Stimulated activated CD8-positive, alpha-beta memory T cell treated with anti-CD3 and anti-CD28 coated beads, Interleukin-15, amount 100 ng/mL, for 4 hours (primary cell): ENCODE results near the gene FOXD1.
A peak's percentile ranks its signal among the peaks of the same experiment; 100 is the strongest.
"Not testable (repeated sequence)": the region's sequence is repeated elsewhere in the genome, so short reads cannot be mapped to it uniquely, and the experiment has no call there.

Experiments
- DNase-seq, 2 donors: peaks; one replicate each; pipeline ENCODE4 v3.0.0-alpha.2; 2020; ENCODE audit warnings: low read depth in 2 of 2

Gene FOXD1

DNA sequence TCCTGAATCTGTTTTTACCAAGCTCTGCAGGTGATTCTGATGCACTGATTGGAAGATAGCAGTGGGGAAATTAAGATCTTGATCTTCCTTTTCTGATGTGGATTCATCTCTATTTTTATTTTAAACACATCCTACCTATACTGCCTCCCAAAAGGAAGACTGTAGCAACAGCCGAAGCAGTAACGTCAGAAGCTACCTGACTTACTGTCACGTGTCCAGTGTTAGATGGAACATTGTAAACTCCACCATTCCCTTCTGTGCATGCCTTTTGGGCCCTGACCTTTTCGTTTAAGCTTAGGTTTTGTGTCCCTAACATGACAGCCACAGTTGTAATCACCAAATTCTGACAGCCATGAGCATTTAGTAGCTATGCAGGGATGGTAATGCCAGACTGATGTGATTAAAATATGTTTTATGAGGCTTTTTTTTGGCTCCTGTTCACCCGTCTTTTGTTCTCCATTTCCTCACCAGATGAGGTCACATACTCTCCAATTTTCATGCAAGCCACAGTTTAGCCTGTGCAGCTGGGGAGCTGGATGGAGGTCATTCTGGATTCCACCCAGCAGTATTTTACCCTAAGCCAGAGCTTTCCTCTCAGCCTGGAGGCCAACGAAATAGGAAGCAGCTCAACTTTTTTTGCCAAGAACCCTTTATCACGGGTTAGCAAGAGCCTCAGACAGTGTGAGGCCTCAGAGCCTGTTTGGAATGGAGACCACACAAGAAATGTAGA is 15.6 kb upstream of the FOXD1 start:
- DNase-seq = no peak

DNA sequence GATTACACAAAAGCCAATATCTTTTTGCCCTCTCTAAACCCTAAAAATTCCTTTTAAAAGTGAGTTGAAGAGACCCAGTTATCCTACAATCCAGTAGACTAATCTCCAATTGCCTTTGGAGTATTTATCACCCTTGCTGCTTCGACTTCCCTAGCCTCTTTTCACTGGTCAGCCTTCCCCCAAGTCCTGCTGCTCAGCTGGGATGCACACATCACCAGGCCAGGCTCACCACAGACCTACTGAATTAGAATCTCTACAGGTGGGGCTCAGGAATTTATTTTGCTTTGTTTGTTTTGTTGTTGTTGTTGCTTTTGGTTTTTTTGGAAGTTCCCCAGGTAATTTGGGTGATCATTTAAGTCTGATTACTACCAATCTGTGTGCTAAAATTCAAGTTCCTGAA is 11.6 kb upstream of the FOXD1 start:
- DNase-seq = no peak

GRCh38 chr5:73459366-73459765 is 10.8 kb upstream of the FOXD1 start:
- DNase-seq = no peak

DNA sequence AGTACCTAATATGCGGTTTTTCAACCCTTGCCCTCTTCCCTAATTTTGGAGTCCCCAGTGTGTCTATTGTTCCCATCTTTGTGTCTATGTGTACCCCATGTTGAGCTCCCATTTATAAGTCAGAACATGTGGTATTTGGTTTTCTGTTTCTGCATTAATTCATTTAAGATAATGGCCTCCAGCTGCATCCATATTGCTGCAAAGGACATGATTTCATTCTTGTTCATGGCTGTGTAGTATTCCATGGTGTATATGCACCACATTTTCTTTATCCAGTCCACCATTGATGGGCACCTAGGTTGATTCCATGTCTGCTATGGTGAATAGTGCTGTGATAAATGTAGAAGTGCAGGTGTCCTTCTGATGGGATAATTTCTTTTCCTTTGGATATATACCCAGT is 7.9 kb upstream of the FOXD1 start:
- not testable (repeated sequence) for DNase-seq

DNA sequence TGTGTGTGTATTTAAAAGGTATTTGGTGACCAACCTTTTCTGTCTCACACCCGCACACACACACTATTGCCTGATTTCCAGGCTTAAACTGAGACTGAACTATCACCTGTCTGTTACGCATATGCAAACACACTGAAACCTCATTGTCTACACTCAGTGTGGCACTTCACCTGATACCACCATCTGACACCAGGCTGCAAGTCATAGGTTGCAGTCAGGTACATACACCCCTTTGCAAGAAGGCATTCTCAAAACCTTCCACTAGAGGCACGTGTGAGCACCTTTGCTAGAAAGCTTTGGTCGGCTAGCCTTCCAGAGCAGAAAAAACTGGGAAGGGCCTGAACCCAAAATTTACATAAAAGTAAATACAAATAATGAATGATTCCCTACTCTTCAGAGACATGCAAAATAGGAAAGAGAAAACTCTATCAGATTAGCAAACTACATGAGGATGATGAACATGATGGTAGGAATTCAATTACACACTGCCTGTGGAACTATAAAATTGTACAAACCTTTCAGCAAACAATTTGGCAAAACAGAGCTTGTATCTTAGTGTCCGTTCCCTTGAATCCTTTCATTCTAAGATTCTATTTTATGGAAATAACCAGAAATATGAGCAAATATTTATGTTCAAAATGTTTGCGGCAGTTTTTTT is 5.9 kb upstream of the FOXD1 start:
- DNase-seq = no peak

DNA sequence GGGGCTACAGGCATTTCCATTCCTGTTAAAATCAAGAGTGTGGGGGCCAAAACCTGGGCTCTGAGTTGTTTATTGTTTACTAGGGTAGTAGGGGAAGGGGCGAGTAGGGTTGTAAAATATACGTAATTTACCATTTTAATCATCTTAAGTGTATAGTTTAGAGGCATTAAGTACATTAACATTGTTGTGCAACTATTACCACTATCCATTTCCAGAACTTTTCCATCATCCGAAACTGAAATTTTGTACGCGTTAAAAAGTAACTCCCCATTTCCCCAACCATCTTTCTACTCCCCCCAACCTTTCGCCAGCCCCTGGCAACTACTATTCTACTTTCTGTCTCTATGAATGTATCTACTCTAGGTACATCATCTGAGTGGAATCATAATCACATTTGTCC is 3.6 kb upstream of the FOXD1 start:
- DNase-seq = no peak

- peak; percentile 16 to 32 for DNase-seq
These were observed 2.9 kb upstream of the FOXD1 start for GRCh38 chr5:73451224-73452130.

GRCh38 chr5:73450672-73451223 is 2.2 kb upstream of the FOXD1 start:
- no peak for DNase-seq

DNA sequence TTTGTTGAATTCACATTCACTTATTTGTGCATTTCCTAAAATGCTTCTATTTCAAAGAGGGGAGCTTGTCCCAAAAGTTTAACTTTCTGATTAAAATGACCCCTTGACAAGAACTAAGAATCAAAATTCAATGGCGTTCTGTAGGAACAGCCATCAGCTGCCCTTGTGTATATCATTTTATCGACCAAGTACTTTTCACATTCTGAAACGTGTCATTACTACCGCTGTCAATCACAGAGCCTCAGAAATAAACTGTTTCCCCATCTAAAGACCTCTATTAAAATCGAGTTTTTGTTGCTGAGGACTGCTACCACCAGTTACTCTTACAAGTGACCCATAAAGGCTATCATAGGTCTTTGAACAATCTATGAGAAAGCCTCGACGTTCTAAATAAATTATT is 1.6 kb upstream of the FOXD1 start:
- DNase-seq = no peak

- DNase-seq = peak in 1 of 2 donors; percentile 21
These were observed 781 bp downstream of the FOXD1 start for GRCh38 chr5:73447530-73448462.

DNA sequence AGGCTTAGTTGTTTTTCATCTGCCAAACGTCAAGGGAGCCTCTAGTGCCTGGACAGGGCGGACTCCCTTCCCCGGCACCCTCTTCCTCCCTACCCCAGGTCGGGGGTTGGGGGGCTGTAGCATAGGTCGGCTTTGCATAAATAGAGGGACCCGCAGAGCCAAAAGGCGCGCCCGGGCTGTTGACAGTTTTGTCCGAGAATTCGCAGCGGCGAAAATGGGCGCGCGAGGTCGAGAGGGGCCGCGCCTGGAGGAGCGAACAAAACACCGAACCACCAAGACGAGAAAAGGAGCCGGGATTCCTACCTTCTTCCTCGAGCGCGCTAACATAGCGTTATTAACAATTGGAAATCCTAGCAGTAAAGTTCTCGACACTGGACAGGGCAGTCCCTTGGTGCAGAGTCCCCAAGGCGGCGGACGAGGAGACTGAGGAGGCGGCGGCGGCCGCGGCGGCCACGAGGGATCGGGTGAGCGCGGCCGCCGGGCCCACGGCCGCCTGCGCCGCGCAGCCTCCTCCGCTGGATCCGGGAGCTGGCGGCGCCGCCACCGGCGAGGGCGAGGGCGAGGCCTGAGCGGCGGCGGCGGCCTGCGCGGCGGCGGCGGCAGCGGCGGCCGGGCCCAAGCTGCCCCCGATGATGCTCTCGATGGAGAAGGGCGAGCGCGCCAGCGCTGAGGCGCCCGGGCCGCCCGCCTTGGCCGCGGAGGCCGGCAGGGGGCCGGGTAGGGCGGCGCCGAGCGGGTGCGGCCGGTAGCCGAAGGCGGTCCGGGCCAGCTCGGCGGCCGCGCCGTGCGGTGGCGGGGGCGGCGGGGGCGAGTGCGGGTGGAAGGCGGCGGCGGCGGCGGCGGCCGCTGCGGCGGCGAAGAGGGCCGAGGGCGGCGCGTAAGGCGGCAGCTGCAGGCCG is 1.7 kb downstream of the FOXD1 start:
- no peak for DNase-seq

DNA sequence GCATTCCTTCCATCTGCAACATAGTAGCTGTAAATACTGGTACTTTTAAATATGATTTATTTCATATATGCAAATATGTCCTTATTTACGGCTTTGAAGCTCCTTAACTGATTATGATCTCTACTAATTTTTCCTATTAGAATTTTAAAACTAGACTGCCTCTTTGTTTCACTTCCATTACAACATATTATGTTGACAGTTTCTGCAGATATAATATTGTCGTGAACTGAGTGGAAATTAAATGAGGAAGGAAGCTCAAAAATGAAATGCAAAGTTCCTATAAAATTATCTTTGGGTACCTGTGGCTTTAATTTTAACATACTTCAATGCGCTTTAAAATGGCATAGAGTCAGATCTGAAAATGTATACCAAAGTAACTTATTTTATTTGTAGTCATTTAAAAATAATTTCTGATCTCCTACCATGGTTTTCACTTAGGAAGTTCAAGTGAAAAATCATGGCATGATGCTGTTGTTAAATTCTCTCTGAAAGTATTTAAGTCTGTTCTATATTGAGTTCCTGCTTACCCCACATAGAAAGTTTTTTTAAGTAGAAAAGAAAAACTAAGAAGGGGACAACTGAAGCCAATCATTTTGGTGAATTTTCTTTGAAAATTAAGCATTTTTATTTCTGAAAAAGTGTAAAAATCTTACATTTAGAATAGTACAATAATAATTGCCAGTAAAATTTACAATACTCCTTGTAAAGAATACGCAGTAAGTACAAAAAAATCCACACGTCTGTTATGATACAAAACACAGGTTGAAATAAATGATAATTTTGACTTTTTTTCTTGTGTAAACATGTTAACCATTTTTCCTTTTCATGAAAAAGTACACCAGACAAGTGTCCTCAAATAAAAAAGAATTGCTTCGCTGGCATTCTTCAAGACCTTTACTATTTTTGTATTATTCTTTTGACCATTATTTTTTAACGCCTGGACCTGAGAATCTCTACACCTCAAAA is 2.6 kb downstream of the FOXD1 start:
- DNase-seq = no peak

DNA sequence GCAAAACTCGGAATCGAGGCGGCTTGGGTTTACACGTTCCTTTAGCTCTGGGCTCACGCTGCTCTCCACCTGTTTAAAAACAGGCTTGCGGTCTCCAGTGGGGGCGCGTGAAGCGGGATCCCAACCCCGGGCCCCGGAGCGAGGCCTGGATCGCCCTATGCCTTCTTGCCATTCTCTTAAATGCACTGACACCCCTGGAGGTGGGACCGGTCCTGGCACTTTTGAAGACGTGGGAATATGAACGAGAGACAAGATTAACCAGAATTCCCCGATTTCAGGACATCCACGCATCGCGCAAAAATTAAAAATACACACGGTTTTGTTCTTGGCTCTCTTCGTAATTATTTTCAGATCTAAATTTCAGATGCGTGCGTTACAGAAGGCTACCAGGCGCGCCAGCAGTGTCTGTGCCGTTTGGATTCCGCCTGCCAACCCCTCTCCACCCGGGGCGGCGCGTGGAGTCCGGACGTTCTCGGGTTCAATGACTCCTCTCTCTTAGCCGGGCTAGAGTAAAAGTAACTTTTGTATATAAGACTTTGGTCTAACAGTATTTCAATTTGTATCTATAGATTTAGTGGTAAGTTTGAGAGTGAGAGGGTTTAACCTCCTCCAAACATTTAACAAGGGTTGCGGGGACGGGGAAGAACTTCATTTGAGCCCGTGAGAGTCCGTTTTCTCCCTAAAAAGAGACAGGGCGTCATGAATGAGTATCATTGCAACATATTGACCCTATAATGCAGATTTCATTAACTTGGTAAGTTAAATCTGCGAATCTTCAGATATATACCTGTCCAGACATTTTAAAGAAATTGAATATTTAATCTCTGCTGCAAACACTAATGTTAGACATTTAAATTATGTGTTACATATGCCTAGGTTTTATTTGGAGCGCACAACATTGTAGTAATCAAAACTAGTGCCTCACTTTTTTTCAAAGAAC is 3.8 kb downstream of the FOXD1 start:
- DNase-seq = no peak

DNA sequence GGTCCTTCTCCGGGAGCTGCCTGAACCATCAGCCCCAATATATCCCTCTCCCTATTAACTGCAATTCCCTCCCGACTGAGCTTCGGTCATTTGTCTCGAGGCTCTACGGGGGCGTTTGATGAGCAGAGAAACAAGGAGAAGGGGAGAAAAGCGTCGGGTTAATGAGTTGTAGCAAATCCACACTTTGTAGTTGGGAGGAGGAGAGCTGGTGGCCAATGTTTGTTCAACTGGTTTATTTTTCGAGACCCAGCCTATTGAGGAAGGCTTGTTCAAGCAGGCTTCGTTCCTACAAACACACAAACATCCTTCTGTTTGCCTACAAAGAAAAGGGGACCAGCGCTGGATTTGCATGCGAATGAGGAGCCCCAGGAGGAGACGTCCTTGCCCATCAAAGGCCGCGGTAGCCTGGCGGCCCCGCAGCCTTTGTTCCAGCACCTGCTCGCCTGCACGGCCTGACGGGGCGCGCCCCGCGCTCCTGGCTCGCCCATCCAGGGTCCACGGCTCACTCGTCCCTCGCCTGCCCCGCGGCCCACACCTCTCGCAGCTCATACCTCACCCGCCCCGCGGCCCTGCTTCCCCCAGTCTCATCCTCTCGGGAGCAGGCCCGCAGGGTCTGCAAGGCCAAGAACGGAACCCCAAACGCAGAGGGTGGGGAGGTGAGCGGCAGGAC is 4.6 kb downstream of the FOXD1 start:
- no peak for DNase-seq

DNA sequence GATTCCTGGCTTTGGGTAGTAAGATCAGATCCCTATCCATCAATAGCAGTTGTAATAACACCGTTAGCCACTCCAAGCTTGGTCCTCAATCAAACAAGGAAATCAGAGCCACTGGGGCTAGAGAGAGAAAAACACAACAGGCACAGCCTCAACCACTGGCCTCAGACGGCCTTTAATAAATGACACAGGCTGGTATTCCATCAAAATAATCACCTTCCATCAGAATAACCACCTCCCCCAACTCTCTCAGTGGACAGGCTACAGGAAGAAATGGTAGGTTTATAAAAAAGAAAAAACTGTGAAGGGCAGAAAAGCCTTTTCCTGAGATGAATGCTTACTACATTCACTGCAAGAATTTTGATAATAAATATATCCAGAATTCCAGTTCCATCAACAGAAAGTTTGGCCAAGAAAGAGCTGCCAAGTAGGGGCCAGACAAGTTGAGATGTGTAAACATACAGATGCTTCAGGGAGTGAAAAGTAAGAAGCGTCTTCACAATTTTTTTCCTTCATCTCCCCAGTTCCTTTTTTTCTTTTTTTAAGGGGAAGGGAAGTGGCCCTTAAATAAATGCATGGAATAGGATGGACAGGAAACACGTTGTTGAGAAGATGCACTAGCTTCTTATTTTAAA is 5.5 kb downstream of the FOXD1 start:
- no peak for DNase-seq

- DNase-seq = no peak
These were observed 6.3 kb downstream of the FOXD1 start for GRCh38 chr5:73442231-73442811.
